Central memory CD4-positive, alpha-beta T cell (primary cell): ENCODE results near the gene PCAT7.
"Not testable (repeated sequence)": the region's sequence is repeated elsewhere in the genome, so short reads cannot be mapped to it uniquely, and the experiment has no call there.

Experiments used
- DNase-seq: peaks from one replicate; pipeline ENCODE4 v3.0.0; 2022
- total RNA-seq, 3 experiments: gene quantifications; one replicate each; lab custom pipeline; 2026; lab: John Stamatoyannopoulos, UW

The PCAT7 gene
- total RNA-seq = 0 reads per million in 3 experiments

GRCh38 chr9:94554439-94555331, at the start of gene PCAT7:
Gene PCAT7, plus strand, starts transcription at chr9:94555083.
- DNase-seq = no peak

- DNase-seq = not testable (repeated sequence)
Observed at GRCh38 chr9:94506370-94506769, 48.5 kb upstream of the PCAT7 start.

- no peak for DNase-seq
Observed at GRCh38 chr9:94507531-94508258, 47.2 kb upstream of the PCAT7 start.

GRCh38 chr9:94511134-94511954, 43.5 kb upstream of the PCAT7 start:
- no peak for DNase-seq

- no peak for DNase-seq
Observed at GRCh38 chr9:94511955-94512265, 43.0 kb upstream of the PCAT7 start.

GRCh38 chr9:94514722-94515121, 40.2 kb upstream of the PCAT7 start:
- DNase-seq = no peak

- no peak for DNase-seq
Observed at GRCh38 chr9:94517254-94517653, 37.6 kb upstream of the PCAT7 start.

GRCh38 chr9:94525396-94526035, 29.4 kb upstream of the PCAT7 start:
- no peak for DNase-seq

- DNase-seq = no peak
Observed at GRCh38 chr9:94526271-94526670, 28.6 kb upstream of the PCAT7 start.

GRCh38 chr9:94526951-94527350, 27.9 kb upstream of the PCAT7 start:
- DNase-seq = no peak

GRCh38 chr9:94528886-94529285, 26.0 kb upstream of the PCAT7 start:
- no peak for DNase-seq

- DNase-seq = no peak
Observed at GRCh38 chr9:94533155-94533554, 21.7 kb upstream of the PCAT7 start.

GRCh38 chr9:94533601-94534000, 21.3 kb upstream of the PCAT7 start:
- no peak for DNase-seq

GRCh38 chr9:94534901-94535300, 20.0 kb upstream of the PCAT7 start:
- no peak for DNase-seq

GRCh38 chr9:94538908-94539307, 16.0 kb upstream of the PCAT7 start:
- no peak for DNase-seq

- DNase-seq = not testable (repeated sequence)
Observed at GRCh38 chr9:94544335-94544734, 10.5 kb upstream of the PCAT7 start.

- no peak for DNase-seq
Observed at GRCh38 chr9:94545940-94546339, 8.9 kb upstream of the PCAT7 start.

- no peak for DNase-seq
Observed at GRCh38 chr9:94553029-94553938, 1.6 kb upstream of the PCAT7 start.

GRCh38 chr9:94554078-94554438, 825 bp upstream of the PCAT7 start:
- no peak for DNase-seq

- DNase-seq = no peak
Observed at GRCh38 chr9:94557376-94557775, 2.5 kb downstream of the PCAT7 start.

GRCh38 chr9:94560237-94560636, 5.4 kb downstream of the PCAT7 start:
- DNase-seq = no peak

GRCh38 chr9:94563548-94563947, 8.7 kb downstream of the PCAT7 start:
- DNase-seq = no peak
